Ramos (cell line): ENCODE results near the gene DAG1.

Source experiments
- in situ Hi-C: fragments of 300-500 bp; cut with MboI; formaldehyde crosslinking; loops from one replicate; pipeline ENCODE4 v1.14.3; 2022; ENCODE audit warnings: low sequenced_read_pairs; ENCODE audit not compliant: unreplicated experiment

Gene DAG1

GRCh38 chr3:49539659-49540560, 69.8 kb downstream of the DAG1 start:
- in situ Hi-C loops, result no loop called here

- in situ Hi-C loops, result no loop called here
Observed at GRCh38 chr3:49552087-49552486, 82.0 kb downstream of the DAG1 start.

GRCh38 chr3:49553324-49553691, 83.2 kb downstream of the DAG1 start:
- in situ Hi-C loops, result no loop called here

GRCh38 chr3:49553692-49554632, 83.9 kb downstream of the DAG1 start, which contains the start of gene BSN:
TSS of gene BSN (plus strand) at chr3:49554477. CDS start at chr3:49554603, 126 bp downstream.
- in situ Hi-C loops, result no loop called here

- in situ Hi-C loops, result no loop called here
Observed at GRCh38 chr3:49554633-49555265, 84.7 kb downstream of the DAG1 start.

GRCh38 chr3:49556500-49557275, 86.6 kb downstream of the DAG1 start:
- in situ Hi-C loops, result no loop called here

- in situ Hi-C loops, result no loop called here
Observed at GRCh38 chr3:49563040-49563578, 93.0 kb downstream of the DAG1 start.

- in situ Hi-C loops, result no loop called here
Observed at GRCh38 chr3:49563766-49564165, 93.7 kb downstream of the DAG1 start.

- in situ Hi-C loops, result no loop called here
Observed at GRCh38 chr3:49566312-49566711, 96.2 kb downstream of the DAG1 start.

- in situ Hi-C loops, result no loop called here
Observed at GRCh38 chr3:49567406-49567805, 97.3 kb downstream of the DAG1 start.

GRCh38 chr3:49568965-49569364, 98.9 kb downstream of the DAG1 start:
- in situ Hi-C loops, result no loop called here

GRCh38 chr3:49570028-49570654, 100.1 kb downstream of the DAG1 start:
- in situ Hi-C loops, result no loop called here

GRCh38 chr3:49582177-49582576, 112.1 kb downstream of the DAG1 start:
- in situ Hi-C loops, result no loop called here
